Liver (tissue), 9 donors: Measurements from ENCODE around the gene OSTC. TPM values are rescaled to one million over a fixed set of nuclear protein-coding genes. Genes with fewer than 3 reads are reported as not detected.

Experiments
- DNase-seq: peaks from one replicate; pipeline ENCODE4 v3.0.0-alpha.2; 2017; ENCODE audit warnings: low spot score
- H3K27ac ChIP-seq, 2 donors: one replicate each; pipeline ENCODE4 v1.7.0; 2013; ENCODE audit warnings: inconsistent platforms in 2 of 2, low read length in 2 of 2, control low read depth in 1 of 2, low read depth in 1 of 2, mild to moderate bottlenecking in 1 of 2
- H3K27me3 ChIP-seq, 4 donors: one replicate each; pipeline versions ENCODE4 v1.6.1 to v1.7.0; 2013; ENCODE audit warnings: low read length in 3 of 4, inconsistent platforms in 1 of 4, mild to moderate bottlenecking in 1 of 4, moderate library complexity in 1 of 4; ENCODE audit not compliant: control insufficient read depth in 4 of 4, insufficient read depth in 4 of 4
- H3K36me3 ChIP-seq, 4 donors: one replicate each; pipeline versions ENCODE4 v1.6.1 to v1.7.0; 2013; ENCODE audit warnings: low read length in 3 of 4, mild to moderate bottlenecking in 3 of 4, low read depth in 1 of 4, moderate library complexity in 1 of 4; ENCODE audit not compliant: control insufficient read depth in 4 of 4, insufficient read depth in 3 of 4
- H3K4me1 ChIP-seq, 4 donors: one replicate each; pipeline versions ENCODE4 v1.6.1 to v1.7.0; 2013; ENCODE audit warnings: low read length in 3 of 4, mild to moderate bottlenecking in 3 of 4, moderate library complexity in 1 of 4; ENCODE audit not compliant: control insufficient read depth in 4 of 4, insufficient read depth in 4 of 4
- H3K4me3 ChIP-seq, 3 donors: one replicate each; pipeline versions ENCODE4 v1.6.1 to v1.7.0; 2013; ENCODE audit warnings: low read length in 3 of 3, control low read depth in 1 of 3, low read depth in 1 of 3, mild to moderate bottlenecking in 1 of 3
- H3K9ac ChIP-seq, 2 donors: one replicate each; pipeline ENCODE4 v1.7.0; 2013; ENCODE audit warnings: low read length in 2 of 2, mild to moderate bottlenecking in 2 of 2, moderate library complexity in 2 of 2, control low read depth in 1 of 2, low read depth in 1 of 2
- H3K9me3 ChIP-seq, 4 donors: one replicate each; pipeline versions ENCODE4 v1.6.1 to v1.7.0; 2013; ENCODE audit warnings: low read length in 3 of 4; ENCODE audit not compliant: control insufficient read depth in 4 of 4
- ATF3 ChIP-seq: IDR thresholded peaks from 2 replicates; pipeline ENCODE4 v1.6.1; 2016; ENCODE audit warnings: antibody characterized with exemption
- CTCF ChIP-seq: fragments of 150-350 bp; IDR thresholded peaks from 2 replicates; pipeline ENCODE4 v1.5.1; 2017; ENCODE audit warnings: improper control_type of control experiment, low read depth, low read length; ENCODE audit not compliant: missing input control
- EGR1 ChIP-seq, 2 donors: IDR thresholded peaks; 2 replicates each; pipeline ENCODE4 v1.6.1; 2016 to 2018; ENCODE audit warnings: antibody characterized with exemption in 2 of 2, low read depth in 2 of 2
- FOXA1 ChIP-seq: IDR thresholded peaks from 2 replicates; pipeline ENCODE4 v1.6.1; 2016; ENCODE audit warnings: antibody characterized with exemption
- FOXA2 ChIP-seq: IDR thresholded peaks from 2 replicates; pipeline ENCODE4 v1.6.1; 2016; ENCODE audit warnings: antibody characterized with exemption
- GABPA ChIP-seq, 2 donors: IDR thresholded peaks in 1 of 2; conservative IDR thresholded peaks in 1 of 2; 2 replicates each; pipeline ENCODE4 v1.6.1; 2016; ENCODE audit warnings: antibody characterized with exemption in 2 of 2, mild to moderate bottlenecking in 1 of 2, moderate library complexity in 1 of 2
- HNF4A ChIP-seq, 2 donors: conservative IDR thresholded peaks; 2 replicates each; pipeline ENCODE4 v1.6.1; 2016; ENCODE audit warnings: antibody characterized with exemption in 2 of 2, mild to moderate bottlenecking in 2 of 2
- HNF4G ChIP-seq: IDR thresholded peaks from 2 replicates; pipeline ENCODE4 v1.6.1; 2016; ENCODE audit warnings: antibody characterized with exemption
- JUND ChIP-seq, 2 donors: IDR thresholded peaks; 2 replicates each; pipeline ENCODE4 v1.6.1; 2016; ENCODE audit warnings: antibody characterized with exemption in 2 of 2
- MAX ChIP-seq: IDR thresholded peaks from 2 replicates; pipeline ENCODE4 v1.6.1; 2016; ENCODE audit warnings: antibody characterized with exemption
- NR2F2 ChIP-seq: IDR thresholded peaks from 2 replicates; pipeline ENCODE4 v1.6.1; 2016; ENCODE audit warnings: antibody characterized with exemption
- RAD21 ChIP-seq, 2 donors: IDR thresholded peaks; 2 replicates each; pipeline ENCODE4 v1.6.1; 2016; ENCODE audit warnings: antibody characterized with exemption in 2 of 2, mild to moderate bottlenecking in 2 of 2
- REST ChIP-seq: IDR thresholded peaks from 2 replicates; pipeline ENCODE4 v1.6.1; 2016; ENCODE audit warnings: antibody characterized with exemption, mild to moderate bottlenecking
- RXRA ChIP-seq, 2 donors: IDR thresholded peaks; 2 replicates each; pipeline ENCODE4 v1.6.1; 2017 to 2018; ENCODE audit warnings: antibody characterized with exemption in 2 of 2, mild to moderate bottlenecking in 1 of 2
- SP1 ChIP-seq: IDR thresholded peaks from 2 replicates; pipeline ENCODE4 v1.6.1; 2018; ENCODE audit warnings: antibody characterized with exemption, mild to moderate bottlenecking
- TAF1 ChIP-seq: conservative IDR thresholded peaks from 2 replicates; pipeline ENCODE4 v1.6.1; 2016; ENCODE audit warnings: antibody characterized with exemption, mild to moderate bottlenecking
- YY1 ChIP-seq: IDR thresholded peaks from 2 replicates; pipeline ENCODE4 v1.6.1; 2016; ENCODE audit warnings: antibody characterized with exemption, mild to moderate bottlenecking
- ZBTB33 ChIP-seq: IDR thresholded peaks from 2 replicates; pipeline ENCODE4 v1.6.1; 2016; ENCODE audit warnings: antibody characterized with exemption
- WGBS: extraction: QIAGEN DNeasy Blood & Tissue Kit; methylation state at CpG from one replicate; pipeline ENCODE4 v1.1.7; 2013; 5-methylcytosine and 5-hydroxymethylcytosine counted together
- polyA plus RNA-seq, 2 donors: library from polyadenylated mRNA; stranded (reverse) in 1 of 2; unstranded in 1 of 2; fragments of 200-250 nt in 1 of 2; fragments of >200 nt in 1 of 2; fragmentation: Nextera tagmentation in 1 of 2; extraction: Ambion mirVana in 1 of 2; gene quantifications; one replicate each; pipeline versions ENCODE4 v1.2.1 to v1.2.3, GENCODE V29; 2013 to 2015
- total RNA-seq, 2 donors: library from RNA; depleted of rRNA; stranded (reverse); fragments of >200 nt; gene quantifications; one replicate each; pipeline ENCODE4 v1.2.3, GENCODE V29; 2014
- donor health status: healthy.
- donor health status: healthy.
- donor health status: healthy.
- donor health status: healthy.
- donor health status: healthy.

The OSTC gene
- total and polyA plus RNA-seq, 4 donors, result 113 to 148 (median 143) TPM

- no peak overlapping the region for H3K9ac ChIP-seq
- no peak overlapping the region for H3K4me3 ChIP-seq
- no peaks in the 10 kb centered on the region for H3K9me3 ChIP-seq
- peaks cover 0 to 1% (median 0%) of the 10 kb centered on the region in 4 donors for H3K4me1 ChIP-seq
- no peak for DNase-seq
- WGBS, result 84% methylated on average over 8 of the region's 8 CpGs
- no peaks in the 10 kb centered on the region for H3K27me3 ChIP-seq
- no peak overlapping the region for H3K27ac ChIP-seq
- peaks cover 7 to 45% (median 43%) of the 10 kb centered on the region in 4 donors for H3K36me3 ChIP-seq
- TF ChIP-seq RAD21 (IDR thresholded peaks at IDR 0.05), result no peak
- no peak for TF ChIP-seq YY1
- no peak for TF ChIP-seq EGR1 (IDR thresholded peaks at IDR 0.05; ENCODE audit: low read depth in 2 of 2)
- no peak for TF ChIP-seq RXRA (IDR thresholded peaks at IDR 0.05)
- TF ChIP-seq CTCF, result no peak
- no peak for TF ChIP-seq JUND (IDR thresholded peaks at IDR 0.05)
- no peak for TF ChIP-seq REST
- no peak for TF ChIP-seq FOXA2
- no peak for TF ChIP-seq ATF3
- TF ChIP-seq TAF1, result no peak
- TF ChIP-seq HNF4A (conservative IDR thresholded peaks at IDR 0.05), result no peak
- no peak for TF ChIP-seq MAX
- TF ChIP-seq GABPA (IDR thresholded peaks at IDR 0.05 in 1 of 2, conservative IDR thresholded peaks at IDR 0.05 in 1 of 2), result no peak
- TF ChIP-seq FOXA1, result no peak
- TF ChIP-seq NR2F2, result no peak
- TF ChIP-seq SP1, result no peak
Observed at GRCh38 chr4:108635070-108635655, 15.2 kb upstream of the OSTC start.

- Histone ChIP-seq H3K27ac (no peak overlapping the region), H3K9ac (no peak overlapping the region), H3K27me3 (no peaks in the 10 kb centered on the region), H3K4me1 (peaks cover 0 to 1% (median 0%) of the 10 kb centered on the region in 4 donors), H3K9me3 (no peaks in the 10 kb centered on the region), H3K4me3 (no peak overlapping the region), H3K36me3 (peaks cover 7 to 40% (median 35%) of the 10 kb centered on the region in 4 donors)
- WGBS, result 89% methylated on average over 1 of the region's 1 CpG
- DNase-seq, result no peak
- TF ChIP-seq JUND (IDR thresholded peaks at IDR 0.05), result no peak
- TF ChIP-seq GABPA (IDR thresholded peaks at IDR 0.05 in 1 of 2, conservative IDR thresholded peaks at IDR 0.05 in 1 of 2), result no peak
- TF ChIP-seq RXRA (IDR thresholded peaks at IDR 0.05), result no peak
- no peak for TF ChIP-seq EGR1 (IDR thresholded peaks at IDR 0.05; ENCODE audit: low read depth in 2 of 2)
- no peak for TF ChIP-seq ZBTB33
- TF ChIP-seq HNF4A (conservative IDR thresholded peaks at IDR 0.05), result no peak
- no peak for TF ChIP-seq YY1
- TF ChIP-seq HNF4G, result no peak
- TF ChIP-seq MAX, result no peak
- no peak for TF ChIP-seq NR2F2
- no peak for TF ChIP-seq REST
- TF ChIP-seq RAD21 (IDR thresholded peaks at IDR 0.05), result no peak
- TF ChIP-seq TAF1, result no peak
- no peak for TF ChIP-seq FOXA1
- no peak for TF ChIP-seq ATF3
Observed at GRCh38 chr4:108636246-108636645, 14.2 kb upstream of the OSTC start.
